DMS53 (cell line): ENCODE data around the gene SETD1B.
"Not testable (repeated sequence)": the region's sequence is repeated elsewhere in the genome, so short reads cannot be mapped to it uniquely, and the experiment has no call there.

Experiments used
- DNase-seq: peaks from one replicate; lab custom pipeline; 2025; lab: John Stamatoyannopoulos, UW

The SETD1B gene

GRCh38 chr12:121857322-121858246 lies 53.8 kb downstream of the SETD1B start:
- no peak for DNase-seq

GRCh38 chr12:121858318-121858661 lies 54.5 kb downstream of the SETD1B start:
- no peak for DNase-seq

DNA sequence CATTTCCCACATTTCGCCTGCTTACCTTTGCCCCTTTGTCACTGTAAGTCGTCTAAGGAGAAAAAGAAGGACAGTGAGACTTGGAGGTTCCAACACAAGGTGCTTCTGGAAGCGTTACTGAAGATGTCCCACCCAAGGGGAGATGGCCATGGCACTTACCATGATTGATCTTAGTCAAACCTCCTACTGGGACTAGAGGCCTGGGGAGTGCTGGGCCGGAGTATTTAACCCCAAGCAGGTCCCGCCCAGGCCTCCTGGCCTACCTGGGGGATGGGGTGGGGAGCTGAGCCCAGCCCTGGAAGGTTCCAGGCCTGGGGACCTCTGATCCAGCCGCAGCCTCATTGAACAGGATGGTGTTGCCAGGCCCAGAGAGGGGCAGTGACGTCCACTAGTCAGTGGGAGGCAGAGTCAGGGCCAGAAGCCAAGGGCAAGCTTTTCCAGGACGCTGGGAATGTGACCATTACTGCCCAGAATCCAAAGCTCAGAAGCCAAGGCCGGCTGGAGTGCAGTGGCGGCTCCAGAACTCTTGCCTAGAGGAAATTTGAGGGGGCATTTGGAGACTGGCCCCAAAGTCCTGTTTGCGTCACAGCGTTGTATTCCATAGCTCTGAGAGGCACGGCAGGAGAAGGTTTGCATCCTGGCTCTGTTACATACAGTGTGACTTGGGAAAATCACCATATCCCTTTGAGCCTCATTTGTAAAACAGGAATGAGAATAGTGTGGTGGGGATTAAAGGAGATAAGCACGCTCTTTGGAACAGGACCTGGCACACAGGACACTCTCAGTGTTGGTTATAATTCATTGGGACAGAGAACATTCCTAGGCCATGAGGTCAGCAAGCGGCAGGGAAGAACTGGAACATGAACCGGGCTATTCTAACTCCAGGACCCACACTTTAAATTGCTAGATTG lies 55.1 kb downstream of the SETD1B start, which contains the start of gene HPD:
HPD (minus strand) TSS at position 198 of the 911 bp plus-strand sequence; CDS start at position 162, 36 bp downstream.
- DNase-seq: no peak

GRCh38 chr12:121860257-121860656 lies 56.4 kb downstream of the SETD1B start:
- peak; percentile 58 for DNase-seq

DNA sequence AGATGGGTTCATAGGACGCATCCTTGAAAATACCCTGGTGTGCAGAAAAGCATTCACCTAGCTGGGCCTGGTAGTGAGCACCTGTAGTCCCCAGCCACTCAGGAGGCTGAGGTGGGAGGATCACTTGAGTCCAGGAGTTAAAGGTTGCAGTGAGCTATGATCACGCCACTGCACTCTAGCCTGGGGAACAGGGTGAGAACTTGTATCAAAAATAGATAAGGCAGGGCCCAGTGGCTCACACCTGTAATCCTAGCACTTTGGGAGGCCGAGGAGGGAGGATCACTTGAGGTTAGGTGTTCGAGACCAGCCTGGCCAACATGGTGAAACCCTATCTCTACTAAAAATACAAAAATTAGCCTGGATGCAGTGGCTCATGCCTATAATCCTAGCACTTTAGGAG lies 56.9 kb downstream of the SETD1B start:
- DNase-seq: not testable (repeated sequence)

- DNase-seq: no peak
Observed at GRCh38 chr12:121861636-121862254, 57.9 kb downstream of the SETD1B start.

- no peak for DNase-seq
Observed at GRCh38 chr12:121866331-121866730, 62.5 kb downstream of the SETD1B start.

DNA sequence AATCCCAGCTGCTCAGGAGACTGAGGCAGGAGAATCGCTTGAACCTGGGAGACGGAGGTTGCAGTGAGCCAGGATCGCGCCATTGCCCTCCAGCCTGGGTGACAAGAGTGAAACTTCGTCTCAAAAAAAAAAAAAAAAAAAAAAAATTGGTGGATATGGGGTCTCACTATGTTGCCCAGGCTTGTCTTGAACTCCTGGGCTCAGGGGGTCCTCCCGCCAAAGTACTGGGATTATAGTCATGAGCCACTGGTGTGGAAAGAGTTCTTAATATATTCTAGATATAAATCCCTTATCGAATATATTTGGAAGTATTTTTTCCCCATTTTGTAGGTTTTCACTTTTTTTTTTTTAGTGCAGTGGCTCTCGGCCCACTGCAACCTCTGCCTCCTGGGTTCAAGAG lies 65.4 kb downstream of the SETD1B start:
- not testable (repeated sequence) for DNase-seq

DNA sequence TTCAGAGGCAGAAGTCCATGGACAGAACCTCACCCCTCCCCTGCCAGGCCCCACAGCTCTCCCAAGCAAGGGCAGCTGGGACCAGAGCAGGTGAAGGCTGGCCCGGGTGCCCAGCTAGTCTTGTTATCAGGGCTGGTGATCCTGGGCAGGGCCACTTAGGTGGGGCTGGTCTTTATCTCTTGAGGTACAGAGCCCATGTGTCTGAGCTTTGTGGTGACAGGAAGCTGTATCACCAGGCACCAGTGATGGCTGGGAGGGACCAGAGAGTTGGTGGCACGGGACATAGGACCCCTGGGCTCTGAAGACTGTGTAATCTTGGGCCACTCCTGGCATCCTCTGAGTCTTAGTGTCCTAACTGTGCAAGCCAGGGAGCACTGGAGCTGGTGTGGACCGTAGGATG lies 67.7 kb downstream of the SETD1B start:
- DNase-seq: no peak

- DNase-seq: peak; percentile 20
Observed at GRCh38 chr12:121872546-121873215, 68.9 kb downstream of the SETD1B start.

DNA sequence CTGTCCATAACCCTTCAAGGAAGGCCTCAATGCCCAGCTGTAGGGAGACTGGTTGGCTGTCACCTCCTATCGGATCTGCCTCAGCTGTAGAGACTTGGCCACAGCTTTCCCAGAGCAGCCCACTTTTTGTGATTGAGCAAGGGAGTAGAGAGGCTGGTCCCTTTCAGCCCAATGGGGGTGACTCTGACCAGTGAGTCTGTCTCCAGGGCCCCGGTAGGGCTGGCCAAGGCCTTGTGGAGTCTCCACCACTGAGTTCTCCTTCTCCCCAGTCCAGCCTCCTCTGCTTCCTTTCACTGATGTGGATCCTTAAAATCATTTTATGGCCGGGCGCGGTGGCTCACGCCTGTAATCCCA lies 69.4 kb downstream of the SETD1B start:
- no peak for DNase-seq

- DNase-seq: no peak
Observed at GRCh38 chr12:121874071-121874470, 70.3 kb downstream of the SETD1B start.

- no peak for DNase-seq
Observed at GRCh38 chr12:121875582-121875981, 71.8 kb downstream of the SETD1B start.

- not testable (repeated sequence) for DNase-seq
Observed at GRCh38 chr12:121876080-121876447, 72.3 kb downstream of the SETD1B start.
